RWPE1 (cell line): ENCODE results near the gene UPF1.
A peak's percentile ranks its signal among the peaks of the same experiment; 100 is the strongest.

Experiments
- CTCF ChIA-PET: fragments of 350-600 bp; sonication (Branson Sonifier 250); formaldehyde crosslinking; extraction: SDS; loops from one replicate; lab custom pipeline; 2021; lab: Yijun Ruan, JAX
- POLR2A ChIA-PET: fragments of 400-600 bp; formaldehyde crosslinking; extraction: SDS; loops from one replicate; lab custom pipeline; 2020; ENCODE audit warnings: antibody characterized with exemption; ENCODE audit not compliant: low non-redundant PET; lab: Yijun Ruan, JAX
- DNase-seq: peaks from one replicate; pipeline ENCODE4 v3.0.0; 2012; ENCODE audit warnings: low spot score
- H3K27ac ChIP-seq: fragments of 450-650 bp; 2 replicates; pipeline ENCODE4 v1.5.1; 2017
- CTCF ChIP-seq: fragments of 450-650 bp; conservative IDR thresholded peaks from 2 replicates; pipeline ENCODE4 v1.5.1; 2017; ENCODE audit warnings: low read depth, mild to moderate bottlenecking

Gene UPF1

DNA sequence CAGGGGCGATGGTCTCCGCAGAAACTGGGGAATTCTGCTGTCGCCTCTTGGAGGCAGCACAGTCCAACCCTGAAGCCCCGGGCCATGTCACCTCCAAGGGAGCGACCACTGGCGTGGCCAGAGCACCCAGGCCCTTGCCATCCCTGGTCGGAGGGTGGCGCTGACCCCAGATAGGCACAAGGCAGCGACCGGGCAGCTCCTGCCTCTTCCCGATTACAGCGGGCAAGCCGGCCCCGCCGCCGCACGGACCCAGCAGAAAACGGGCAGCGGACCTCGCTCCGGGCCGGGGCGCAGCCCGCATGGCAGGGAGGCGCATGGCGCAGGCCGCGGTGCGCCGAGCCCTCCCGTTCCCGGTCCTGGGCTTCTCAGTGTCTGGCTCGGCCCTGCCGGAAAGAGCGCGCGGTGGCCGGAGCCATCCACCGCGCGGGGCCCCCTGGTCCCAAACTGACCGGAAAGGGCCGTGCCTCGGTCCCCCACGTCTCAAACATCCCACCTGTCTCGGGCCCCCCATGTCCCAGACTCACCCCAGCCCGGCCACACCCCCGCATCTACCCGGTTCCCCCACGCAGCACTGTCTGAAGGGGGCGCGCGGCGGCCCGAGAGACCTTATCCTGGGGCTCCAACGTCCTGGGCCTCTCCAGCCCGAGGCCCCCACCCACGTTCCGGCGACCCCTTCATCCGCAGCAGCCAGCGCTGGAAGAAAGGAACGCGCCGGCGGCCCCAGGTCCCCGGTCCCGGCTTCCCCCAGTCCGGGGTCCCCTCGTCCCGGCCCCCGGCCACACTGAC is 63.5 kb downstream of the UPF1 start:
- CTCF ChIA-PET = interaction anchor here (0.5 to 2.0 kb wide), 4 partner anchors 10 to 445 kb away, joined by 3 to 7 read pairs (median 3); no protein-coding TSS in a partner anchor
- peak; percentile 49 for DNase-seq
- no peak overlapping the region for H3K27ac ChIP-seq
- peak; percentile 54 for TF ChIP-seq CTCF
- POLR2A ChIA-PET = interaction anchor here (0.6 kb wide), 1 partner anchor 30 kb away, joined by 6 read pairs; no protein-coding TSS in a partner anchor

DNA sequence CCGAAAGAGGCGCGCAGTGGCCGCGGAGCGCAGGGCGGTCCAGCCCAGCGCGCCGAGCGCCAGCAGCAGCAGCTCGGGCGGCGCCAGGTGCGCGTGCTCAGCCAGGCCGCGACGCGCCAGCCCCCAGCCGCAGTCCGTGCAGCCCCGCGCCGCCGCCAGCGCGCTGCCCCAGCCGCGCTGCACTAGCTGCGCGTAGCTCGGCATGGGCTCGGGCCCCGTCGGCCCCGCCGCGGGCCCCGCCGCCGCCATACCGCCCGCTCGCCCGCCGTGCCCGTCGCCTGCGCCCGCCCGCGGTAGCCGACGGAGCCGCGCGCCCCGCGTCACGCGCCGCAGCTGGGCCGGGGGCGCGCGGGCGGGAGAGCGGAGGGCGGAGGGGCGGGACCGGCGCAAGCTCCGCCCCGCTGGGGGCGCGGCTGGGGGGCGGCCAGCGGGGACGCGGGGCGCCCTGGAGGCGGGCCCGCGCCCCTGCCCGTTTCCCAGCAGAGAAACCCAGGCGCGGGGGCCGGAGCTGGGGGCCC is 64.1 kb downstream of the UPF1 start, which contains the start of gene CERS1:
TSS of gene CERS1 (minus strand) at position 335 of the 518 bp plus-strand sequence. CDS start at position 249, 86 bp downstream.
- no peak for DNase-seq
- CTCF ChIA-PET = interaction anchor here (0.5 to 0.6 kb wide), 2 partner anchors 105 to 301 kb away, joined by 3 read pairs; no protein-coding TSS in a partner anchor

GRCh38 chr19:18896421-18896841 is 64.7 kb downstream of the UPF1 start:
- ChIA-PET POLR2A (no interaction called here), CTCF (interaction anchor here (0.5 to 1.1 kb wide), 4 partner anchors 30 to 493 kb away, joined by 3 to 4 read pairs (median 4); no protein-coding TSS in a partner anchor)
- peak; percentile 54 for DNase-seq
- H3K27ac ChIP-seq = no peak overlapping the region
- TF ChIP-seq CTCF = no peak

More for the DNA sequence above, 64.1 kb downstream of the UPF1 start, which contains the start of gene CERS1:
- POLR2A ChIA-PET = interaction anchor here (0.6 kb wide), 1 partner anchor 22 kb away, joined by 3 read pairs; no protein-coding TSS in a partner anchor
- no peak within 1 kb of the TSS for H3K27ac ChIP-seq
- no peak for TF ChIP-seq CTCF

- TF ChIP-seq CTCF = no peak
- CTCF ChIA-PET = interaction anchor here (0.6 to 1.1 kb wide), 3 partner anchors 31 to 492 kb away, joined by 3 to 4 read pairs (median 4); no protein-coding TSS in a partner anchor
- no peak overlapping the region for H3K27ac ChIP-seq
- no peak for DNase-seq
- POLR2A ChIA-PET = no interaction called here
Measured at GRCh38 chr19:18897094-18898029, 65.6 kb downstream of the UPF1 start.

DNA sequence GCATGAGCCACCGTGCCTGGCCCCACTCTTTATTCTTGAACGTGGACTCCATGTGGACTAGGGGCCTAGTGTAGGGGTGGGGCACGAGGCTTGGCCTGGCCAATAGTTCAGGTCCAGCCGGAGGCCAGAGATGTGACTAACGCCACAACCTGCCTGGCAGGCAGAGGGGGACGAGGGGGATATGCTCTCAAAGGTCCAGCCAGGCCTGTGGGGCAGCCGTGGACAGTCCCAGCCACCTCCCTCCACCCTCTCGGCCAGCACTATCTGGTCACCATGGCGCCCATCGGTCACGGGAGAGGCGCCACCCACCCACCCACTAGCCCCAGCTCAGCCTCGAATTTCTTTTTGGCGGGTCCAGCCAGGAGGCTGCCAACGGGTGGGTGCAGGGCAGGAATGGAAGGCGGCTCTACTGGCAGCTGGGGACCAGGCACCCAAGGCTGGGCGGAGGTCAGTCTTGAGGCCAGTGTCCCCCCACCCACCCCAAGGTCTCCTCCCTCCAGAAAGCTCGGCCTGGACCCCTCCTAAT is 66.4 kb downstream of the UPF1 start:
- CTCF ChIA-PET = interaction anchor here (1.0 kb wide), 1 partner anchor 32 kb away, joined by 3 read pairs; no protein-coding TSS in a partner anchor
- TF ChIP-seq CTCF = no peak
- H3K27ac ChIP-seq = no peak overlapping the region
- DNase-seq = no peak
- POLR2A ChIA-PET = no interaction called here
